ENCODE data around the gene MYL6. TPM values are rescaled to one million over a fixed set of nuclear protein-coding genes. Genes with fewer than 3 reads are reported as not detected.

MYL6 gene
- total RNA-seq, 1 experiment from 2014 or later, result 1,181 TPM

GRCh38 chr12:56145217-56145616, 12.9 kb upstream of the MYL6 start:
- Histone ChIP-seq H3K14ac (ENCODE audit: insufficient read depth, low read length) (no peak overlapping the region), H2BK15ac (ENCODE audit: low read depth, low read length) (no peak overlapping the region), H3K27ac (ENCODE audit: insufficient read length, low read depth, low read length) (no peak overlapping the region), H2BK12ac (ENCODE audit: insufficient read length, low read depth, low read length) (no peak overlapping the region), H4K91ac (ENCODE audit: insufficient read length, low read depth, low read length) (no peak overlapping the region), H3K9ac (ENCODE audit: extremely low read depth, insufficient read length, low read length) (no peak overlapping the region), H3K56ac (ENCODE audit: insufficient read length, low read depth, low read length) (no peak overlapping the region), H3K27me3 (ENCODE audit: insufficient read depth, low read length) (no peaks in the 10 kb centered on the region), H3K9me3 (ENCODE audit: control insufficient read depth, low read depth, low read length) (no peaks in the 10 kb centered on the region), H3T11ph (ENCODE audit: low read length) (no peak overlapping the region), H4K8ac (replicated peaks; ENCODE audit: insufficient read length, low read depth, low read length) (no peak overlapping the region), H3K4me2 (ENCODE audit: insufficient read depth, insufficient read length, low read length) (no peak overlapping the region), H3K79me1 (ENCODE audit: insufficient read depth, low read depth, low read length, poor library complexity, severe bottlenecking) (no peaks in the 10 kb centered on the region), H4K20me1 (ENCODE audit: control insufficient read depth, insufficient read depth, insufficient read length) (no peaks in the 10 kb centered on the region), H2BK5ac (ENCODE audit: insufficient read length, low read length) (no peak overlapping the region), H3K23ac (ENCODE audit: insufficient read length, low read depth, low read length) (no peak overlapping the region), H4K5ac (ENCODE audit: insufficient read length, low read depth, low read length) (no peak overlapping the region), H2AFZ (ENCODE audit: low read length) (no peak overlapping the region), H3K23me2 (ENCODE audit: insufficient read length, low read depth, low read length, poor library complexity, severe bottlenecking) (no peaks in the 10 kb centered on the region), H3K79me2 (ENCODE audit: insufficient read depth, low read length) (no peaks in the 10 kb centered on the region), H2BK120ac (ENCODE audit: low read depth, low read length, poor library complexity, severe bottlenecking) (no peak overlapping the region), H3K4ac (ENCODE audit: low read depth, low read length) (no peak overlapping the region), H2AK5ac (ENCODE audit: insufficient read length, low read length) (no peak overlapping the region), H3K18ac (ENCODE audit: insufficient read length, low read depth, low read length) (no peak overlapping the region), H3K4me1 (ENCODE audit: insufficient read depth, low read length) (no peaks in the 10 kb centered on the region), H2BK20ac (ENCODE audit: low read depth, low read length, poor library complexity, severe bottlenecking) (no peak overlapping the region)
- no peak overlapping the region for H3K27ac Mint-ChIP-seq
- H3K4me3 Mint-ChIP-seq, result no peak overlapping the region
- H3K4me1 Mint-ChIP-seq, result no peaks in the 10 kb centered on the region
- no CpG with 5 or more reads among the region's 3 CpGs for WGBS (ENCODE audit: extremely low coverage, insufficient read length, low lambda C conversion rate)
- no peak for TF ChIP-seq CTCF (conservative IDR thresholded peaks at IDR 0.05)
- H3K27me3 Mint-ChIP-seq (ENCODE audit: low read depth), result no peaks in the 10 kb centered on the region
- H3K36me3 Mint-ChIP-seq (ENCODE audit: insufficient read depth in 1 of 3, low read depth in 3 of 3), result peaks cover 27 to 56% (median 56%) of the 10 kb centered on the region in 3 experiments
- H3K9me3 Mint-ChIP-seq, result no peaks in the 10 kb centered on the region; a peak in 2 of 5 replicates
- no peak for DNase-seq
